Spleen (tissue), 11 donors: ENCODE measurements around the gene CHAD. TPM values are rescaled to one million over a fixed set of nuclear protein-coding genes. Genes with fewer than 3 reads are reported as not detected.

Experiments
- DNase-seq: peaks from one replicate; pipeline ENCODE4 v3.0.0-alpha.2; 2020
- H3K27ac ChIP-seq, 8 donors: fragments of 200-600 bp; sonication (generic) in 7 of 8; 1 replicate in 4 of 8; 2 replicates in 4 of 8; pipeline versions ENCODE4 v1.5.0 to v1.8.0; 2016 to 2021; ENCODE audit warnings: inconsistent platforms in 4 of 8, mild to moderate bottlenecking in 4 of 8, moderate library complexity in 1 of 8
- H3K27me3 ChIP-seq, 7 donors: fragments of 200-600 bp; sonication (generic) in 6 of 7; replicated peaks in 1 of 7; 1 replicate in 4 of 7; 2 replicates in 3 of 7; pipeline versions ENCODE4 v1.5.0 to v1.8.0; 2016 to 2021; ENCODE audit warnings: inconsistent platforms in 3 of 7, mild to moderate bottlenecking in 1 of 7
- H3K36me3 ChIP-seq, 6 donors: fragments of 200-600 bp; sonication (generic) in 5 of 6; 1 replicate in 4 of 6; 2 replicates in 2 of 6; pipeline versions ENCODE4 v1.5.0 to v1.8.0; 2016 to 2021; ENCODE audit warnings: inconsistent platforms in 2 of 6
- H3K4me1 ChIP-seq, 6 donors: fragments of 200-600 bp; sonication (generic) in 5 of 6; 1 replicate in 3 of 6; 2 replicates in 3 of 6; pipeline versions ENCODE4 v1.5.0 to v1.8.0; 2016 to 2021; ENCODE audit warnings: inconsistent platforms in 3 of 6
- H3K4me3 ChIP-seq, 8 donors: fragments of 200-600 bp; sonication (generic) in 7 of 8; 1 replicate in 4 of 8; 2 replicates in 4 of 8; pipeline versions ENCODE4 v1.5.0 to v1.8.0; 2016 to 2021; ENCODE audit warnings: inconsistent platforms in 4 of 8, mild to moderate bottlenecking in 4 of 8, moderate library complexity in 2 of 8
- H3K9me3 ChIP-seq, 8 donors: fragments of 200-600 bp; sonication (generic) in 7 of 8; 1 replicate in 4 of 8; 2 replicates in 4 of 8; pipeline versions ENCODE4 v1.5.0 to v1.8.0; 2016 to 2021; ENCODE audit warnings: inconsistent platforms in 4 of 8
- CTCF ChIP-seq, 11 experiments: fragments of 200-600 bp in 7 of 11; fragments of 450-650 bp in 4 of 11; sonication (generic) in 4 of 11; IDR thresholded peaks in 8 of 11; conservative IDR thresholded peaks in 3 of 11; 1 replicate in 7 of 11; 2 replicates in 4 of 11; pipeline versions ENCODE4 v1.4.0 to v1.8.0; 2016 to 2021; ENCODE audit warnings: antibody characterized with exemption in 11 of 11, inconsistent platforms in 4 of 11, mild to moderate bottlenecking in 1 of 11
- POLR2A ChIP-seq, 3 donors: fragments of 450-650 bp; IDR thresholded peaks; one replicate each; pipeline ENCODE4 v1.5.1; 2017; ENCODE audit warnings: antibody characterized with exemption in 3 of 3, mild to moderate bottlenecking in 1 of 3
- POLR2AphosphoS5 ChIP-seq, 3 donors: sonication (generic); formaldehyde crosslinking; IDR thresholded peaks; one replicate each; pipeline ENCODE4 v1.5.1; 2017; ENCODE audit warnings: antibody characterized with exemption in 3 of 3
- WGBS, 5 donors: extraction: QIAGEN DNeasy Blood & Tissue Kit in 3 of 5; methylation state at CpG; one replicate each; pipeline versions ENCODE4 v1.1.5 to v1.1.7; 2013 to 2018; 5-methylcytosine and 5-hydroxymethylcytosine counted together
- intact Hi-C: fragments of 100-400 bp; cut with DNase I; formaldehyde crosslinking; loops from one replicate; pipeline ENCODE4 v1.15.0; 2023; ENCODE audit warnings: low total_unique reads
- polyA plus RNA-seq, 3 donors: library from polyadenylated mRNA; stranded (reverse); fragments of 200-250 nt; gene quantifications; one replicate each; pipeline ENCODE4 v1.2.1, GENCODE V29; 2013
- total RNA-seq, 7 donors: library from RNA; depleted of rRNA in 3 of 7; stranded (reverse); fragments of >200 nt in 3 of 7; fragmentation: NEBNext Ultra II Directional in 4 of 7; extraction: Animal tissue kit (Norgen Biotek cat#: 25700) in 4 of 7; gene quantifications; one replicate each; pipeline versions ENCODE4 v1.1.0 to v1.2.1, GENCODE V29; 2016 to 2021
- donor health status: healthy with polysubstance abuse.
- donor health status: DM: no; HTN: no; CAD: no; lungs with moderate emphysema.
- donor health status: DM: no; HTN: no; CAD: no.
- donor health status: Bipolar disorder and iron deficiency.
- donor health status: healthy.
- donor health status: DM: no; HTN: no; CAD: no.
- donor health status: DM: yes; HTN: yes; CAD: no.

The CHAD gene
- total and polyA plus RNA-seq, 10 donors, result 0.39 TPM; not detected in 9

- no peak for TF ChIP-seq CTCF (IDR thresholded peaks at IDR 0.05 in 8 of 11, conservative IDR thresholded peaks at IDR 0.05 in 3 of 11)
- TF ChIP-seq POLR2AphosphoS5 (IDR thresholded peaks at IDR 0.05), result no peak
- no peak for TF ChIP-seq POLR2A (IDR thresholded peaks at IDR 0.05)
- H3K27ac ChIP-seq, result no peak overlapping the region
- intact Hi-C loops, result no loop called here
Measured at GRCh38 chr17:50514388-50514787, 45.7 kb upstream of the CHAD start.

GRCh38 chr17:50513495-50513894 lies 44.8 kb upstream of the CHAD start:
- WGBS, 5 donors, result 71 to 81% (median 72%) methylated on average over 4 of the region's 4 CpGs
- no peak overlapping the region for H3K27ac ChIP-seq
- peaks cover 0 to 7% (median 0%) of the 10 kb centered on the region in 7 donors for H3K27me3 ChIP-seq
- intact Hi-C loops, result no loop called here
- DNase-seq, result no peak
- H3K36me3 ChIP-seq, result no peaks in the 10 kb centered on the region
- H3K4me3 ChIP-seq, result no peak overlapping the region
- H3K9me3 ChIP-seq, result no peaks in the 10 kb centered on the region
- H3K4me1 ChIP-seq, result peaks cover 0 to 12% (median 8%) of the 10 kb centered on the region in 6 donors
- TF ChIP-seq POLR2A (IDR thresholded peaks at IDR 0.05) (no peak), POLR2AphosphoS5 (IDR thresholded peaks at IDR 0.05) (no peak), CTCF (IDR thresholded peaks at IDR 0.05 in 8 of 11, conservative IDR thresholded peaks at IDR 0.05 in 3 of 11) (no peak)

More at GRCh38 chr17:50514388-50514787, 45.7 kb upstream of the CHAD start:
- peak; percentile 10 for DNase-seq
- Histone ChIP-seq H3K27me3 (no peaks in the 10 kb centered on the region), H3K4me3 (no peak overlapping the region), H3K36me3 (no peaks in the 10 kb centered on the region), H3K9me3 (no peaks in the 10 kb centered on the region), H3K4me1 (peaks cover 0 to 3% (median 0%) of the 10 kb centered on the region in 6 donors)
- 71 to 78% (median 74%) methylated on average over 3 of the region's 3 CpGs for WGBS, 5 donors

- Histone ChIP-seq H3K27me3 (peaks cover 0 to 14% (median 0%) of the 10 kb centered on the region in 7 donors), H3K4me1 (peaks cover 0 to 22% (median 13%) of the 10 kb centered on the region in 6 donors), H3K9me3 (no peaks in the 10 kb centered on the region), H3K4me3 (no peak overlapping the region), H3K36me3 (no peaks in the 10 kb centered on the region), H3K27ac (peak overlapping the region in 1 of 8 donors; percentile 33)
- WGBS, 5 donors, result 33 to 45% (median 40%) methylated on average over 3 of the region's 3 CpGs
- no peak for TF ChIP-seq CTCF (IDR thresholded peaks at IDR 0.05 in 8 of 11, conservative IDR thresholded peaks at IDR 0.05 in 3 of 11)
- TF ChIP-seq POLR2A (IDR thresholded peaks at IDR 0.05), result no peak
- TF ChIP-seq POLR2AphosphoS5 (IDR thresholded peaks at IDR 0.05), result no peak
- DNase-seq, result peak; percentile 16
- intact Hi-C loops, result no loop called here
Measured at GRCh38 chr17:50511058-50511457, 42.4 kb upstream of the CHAD start.

GRCh38 chr17:50508573-50509460 lies 40.1 kb upstream of the CHAD start:
- peak overlapping the region; percentile 42 to 84 (median 62) for H3K4me3 ChIP-seq
- 26 to 49% (median 34%) methylated on average over 18 to 32 of the region's 32 CpGs for WGBS, 5 donors
- H3K4me1 ChIP-seq, result peaks cover 0 to 22% (median 13%) of the 10 kb centered on the region in 6 donors
- no peaks in the 10 kb centered on the region for H3K9me3 ChIP-seq
- intact Hi-C loops, result no loop called here
- H3K36me3 ChIP-seq, result no peaks in the 10 kb centered on the region
- H3K27ac ChIP-seq, result peak overlapping the region in 7 of 8 donors; percentile 65 to 87 (median 80)
- TF ChIP-seq POLR2AphosphoS5 (IDR thresholded peaks at IDR 0.05), result no peak
- TF ChIP-seq POLR2A (IDR thresholded peaks at IDR 0.05), result no peak
- no peak for TF ChIP-seq CTCF (IDR thresholded peaks at IDR 0.05 in 8 of 11, conservative IDR thresholded peaks at IDR 0.05 in 3 of 11)
- H3K27me3 ChIP-seq, result peaks cover 0 to 14% (median 0%) of the 10 kb centered on the region in 7 donors
- no peak for DNase-seq
